CD4-positive, alpha-beta T cell treated with Interleukin-17A for 4 hours (primary cell): Measurements from ENCODE around the gene SH3GL1.

ENCODE experiments used
- DNase-seq: peaks from one replicate; pipeline ENCODE4 v3.0.0-alpha.2; 2020; ENCODE audit warnings: mixed read lengths

Gene SH3GL1

DNA sequence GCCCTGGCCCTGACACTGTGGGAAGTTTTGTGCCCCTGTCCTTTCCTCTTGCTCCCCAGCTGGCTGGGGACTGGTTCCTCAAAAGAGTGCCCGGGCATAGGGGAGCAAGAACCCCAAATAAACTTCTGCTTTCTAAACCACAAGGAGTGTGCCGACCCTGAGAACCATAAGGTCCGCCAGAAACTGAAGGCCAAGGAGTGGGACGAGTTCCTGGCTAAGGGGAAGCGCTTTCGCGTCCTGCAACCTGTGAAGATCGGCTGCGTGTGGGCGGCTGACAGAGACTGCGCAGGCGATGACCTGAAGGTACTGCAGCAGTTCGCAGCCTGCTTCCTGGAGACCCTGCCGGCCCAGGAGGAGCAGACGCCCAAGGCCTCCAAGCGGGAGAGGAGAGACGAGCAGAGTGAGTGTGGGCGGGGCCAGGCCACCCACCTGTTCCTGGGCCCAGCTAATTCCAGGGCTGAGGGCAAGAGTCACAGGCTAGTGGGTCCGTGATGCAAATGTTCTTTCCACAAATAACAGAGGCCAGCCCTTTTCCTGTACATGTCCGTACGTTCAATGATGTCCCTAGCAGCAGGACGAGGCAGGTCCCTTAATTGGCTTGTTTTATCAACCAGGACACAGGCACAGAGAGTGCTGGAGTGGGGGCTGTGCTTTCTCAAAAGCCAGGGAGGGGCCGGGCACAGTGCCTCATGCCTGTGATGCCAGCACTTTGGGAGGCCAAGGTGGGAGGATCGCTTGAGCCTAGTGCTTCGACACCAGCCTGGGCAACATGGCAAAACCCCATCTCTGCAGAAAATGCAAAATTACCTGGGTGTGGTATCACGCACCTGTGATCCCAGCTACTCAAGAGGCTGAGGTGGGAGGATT, 31.7 kb upstream of the SH3GL1 start:
- DNase-seq = no peak

DNA sequence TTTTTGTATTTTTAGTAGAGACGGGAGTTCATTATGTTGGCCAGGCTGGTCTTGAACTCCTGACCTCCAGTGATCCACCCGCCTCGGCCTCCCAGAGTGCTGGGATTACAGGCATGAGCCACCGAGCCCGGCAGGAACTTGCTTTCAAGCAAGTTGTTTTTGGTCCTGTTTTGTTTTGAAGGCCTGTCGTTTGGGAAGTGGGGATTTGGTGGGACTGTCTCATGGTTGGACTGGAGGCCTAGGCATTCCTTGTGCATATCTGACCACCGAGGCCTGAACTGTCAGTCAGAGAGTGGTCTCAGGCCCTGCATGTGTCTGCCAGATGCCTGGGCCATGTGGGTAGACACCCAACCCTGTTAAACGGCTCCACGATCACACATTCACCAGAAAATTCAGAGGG, 30.9 kb upstream of the SH3GL1 start:
- no peak for DNase-seq

DNA sequence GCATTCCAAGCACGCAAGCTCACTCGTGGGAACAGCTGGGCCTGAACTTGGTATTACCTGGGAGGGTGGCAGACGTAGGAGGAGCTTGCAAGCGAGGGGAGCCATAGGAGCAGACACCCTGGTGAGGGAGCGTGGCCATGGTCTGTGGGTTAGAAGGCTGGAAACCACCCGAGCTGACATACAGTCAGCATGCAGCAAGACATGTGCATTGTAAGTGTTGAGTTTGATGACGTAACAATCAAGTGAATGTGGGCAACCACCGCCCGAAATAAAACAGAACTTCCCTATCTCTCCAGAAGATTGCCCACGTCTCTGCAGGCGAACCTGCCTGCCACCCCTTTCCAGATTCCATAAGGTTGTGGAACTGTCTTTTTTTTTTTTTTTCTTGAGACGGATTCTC, 30.4 kb upstream of the SH3GL1 start:
- no peak for DNase-seq

DNA sequence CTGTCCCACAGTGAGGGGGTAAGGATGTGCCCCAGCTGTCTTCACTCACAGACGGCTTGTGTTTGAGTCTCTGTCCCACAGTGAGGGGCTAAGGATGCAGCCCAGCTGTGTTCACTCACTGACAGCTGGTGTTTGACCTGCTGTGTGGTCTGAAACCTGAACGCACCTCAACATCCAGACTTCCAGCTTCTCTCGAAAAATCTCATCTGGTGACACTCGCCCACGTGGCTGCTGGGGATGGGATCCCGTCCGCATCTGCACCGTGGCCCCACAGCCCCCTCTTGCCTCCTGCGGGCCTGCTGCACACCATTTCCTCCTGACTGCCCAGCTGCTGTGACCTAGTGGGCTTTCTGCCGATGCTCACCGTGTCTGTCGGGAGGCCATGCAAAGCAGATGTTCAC, 29.4 kb upstream of the SH3GL1 start:
- DNase-seq = no peak

DNA sequence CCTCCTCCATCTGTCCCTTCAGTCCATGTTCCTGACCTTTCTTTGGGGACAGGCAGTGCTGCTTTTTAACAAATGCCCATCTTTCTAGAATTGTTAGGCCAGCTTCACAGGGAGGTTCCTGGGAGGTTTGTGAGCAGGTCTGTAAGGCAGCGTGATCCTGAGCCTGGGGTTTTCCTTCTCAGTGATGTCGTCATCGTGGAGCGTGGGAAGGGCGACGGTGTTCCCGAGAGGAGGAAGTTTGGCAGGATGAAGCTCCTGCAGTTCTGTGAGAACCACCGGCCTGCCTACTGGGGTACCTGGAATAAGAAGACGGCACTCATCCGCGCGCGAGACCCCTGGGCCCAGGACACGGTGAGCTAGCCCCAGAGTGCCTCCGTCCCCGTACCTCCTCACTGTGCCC, 28.9 kb upstream of the SH3GL1 start:
- no peak for DNase-seq

DNA sequence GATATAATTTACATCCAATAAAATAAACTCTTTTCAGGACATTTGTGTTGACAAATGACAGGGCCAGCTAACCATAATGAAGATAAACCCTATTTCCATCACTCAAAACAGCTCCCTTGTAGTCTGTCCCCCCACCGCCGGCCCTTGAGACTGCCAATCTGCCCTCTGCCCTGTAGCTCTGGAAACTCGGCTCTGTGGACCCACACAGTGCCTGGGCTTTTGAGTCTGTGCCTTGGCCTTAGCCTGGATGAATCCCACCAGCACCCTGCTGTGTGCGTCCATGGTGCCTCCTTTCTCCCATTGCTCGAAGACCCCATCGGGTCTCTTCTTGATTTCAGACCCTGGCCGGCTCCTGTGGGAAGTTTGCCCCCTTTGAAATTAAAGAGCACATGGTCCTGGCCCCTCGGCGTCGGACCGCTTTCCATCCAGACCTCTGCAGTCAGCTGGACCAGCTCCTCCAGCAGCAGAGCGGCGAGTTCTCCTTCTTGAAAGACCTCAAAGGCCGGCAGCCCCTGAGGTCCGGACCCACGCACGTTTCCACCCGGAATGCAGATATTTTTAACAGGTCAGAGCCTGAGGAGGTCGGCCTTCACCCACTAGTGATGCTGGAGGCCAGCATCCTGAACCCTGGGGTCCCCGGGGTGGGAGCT, 28.1 kb upstream of the SH3GL1 start:
- no peak for DNase-seq

DNA sequence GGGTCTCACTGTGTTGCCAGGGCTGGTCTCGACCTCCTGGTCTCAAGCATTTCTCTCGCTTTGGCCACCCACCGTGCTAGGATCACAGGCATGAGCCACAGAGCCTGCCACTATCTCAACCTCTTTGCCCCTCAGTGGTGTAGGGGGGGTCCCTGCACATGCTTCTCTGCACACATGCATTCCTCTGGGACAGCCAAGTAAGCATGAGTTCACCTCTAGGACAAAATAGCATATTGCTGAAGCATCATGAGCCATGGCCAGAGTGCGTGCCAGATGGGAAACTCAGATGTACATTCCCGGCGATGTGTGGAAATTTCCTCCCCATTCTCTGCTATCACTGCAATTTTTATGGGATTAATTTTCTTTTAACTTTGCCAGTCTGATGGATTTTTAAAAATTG, 25.2 kb upstream of the SH3GL1 start:
- DNase-seq = no peak

DNA sequence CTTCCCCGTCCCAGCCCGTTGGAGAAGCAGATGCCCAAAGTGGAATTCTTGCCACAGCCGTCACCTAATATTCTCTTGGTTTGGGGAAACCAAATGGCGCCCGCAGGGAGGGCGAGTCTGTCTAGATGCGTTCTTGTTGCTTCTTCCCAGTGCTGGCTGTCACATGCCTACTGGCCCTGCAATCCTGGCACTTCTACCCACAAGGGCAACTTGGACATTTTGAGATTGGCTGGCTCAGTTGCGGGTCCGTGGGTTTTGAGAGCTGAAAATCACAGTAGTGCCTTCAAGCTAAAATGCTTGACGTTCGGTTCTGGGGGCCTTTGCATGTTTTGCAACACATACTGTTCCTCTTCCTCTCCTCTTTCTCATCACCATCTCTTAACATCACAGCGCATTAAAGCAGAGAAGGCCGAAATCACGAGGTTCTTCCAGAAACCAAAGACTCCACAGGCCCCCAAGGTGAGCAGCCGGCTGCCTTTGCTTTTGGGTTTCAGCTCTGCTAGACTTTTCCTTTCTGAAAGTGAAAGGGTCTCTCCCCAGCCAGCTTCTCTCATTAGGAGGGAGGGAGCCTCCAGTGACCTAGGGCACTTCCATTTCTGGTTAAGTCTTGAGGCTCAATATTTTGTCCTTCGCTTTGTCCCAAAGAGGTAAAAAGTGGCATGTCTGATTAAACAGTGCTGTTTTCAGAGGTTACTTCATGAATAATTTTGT, 23.2 kb upstream of the SH3GL1 start:
- DNase-seq = no peak

DNA sequence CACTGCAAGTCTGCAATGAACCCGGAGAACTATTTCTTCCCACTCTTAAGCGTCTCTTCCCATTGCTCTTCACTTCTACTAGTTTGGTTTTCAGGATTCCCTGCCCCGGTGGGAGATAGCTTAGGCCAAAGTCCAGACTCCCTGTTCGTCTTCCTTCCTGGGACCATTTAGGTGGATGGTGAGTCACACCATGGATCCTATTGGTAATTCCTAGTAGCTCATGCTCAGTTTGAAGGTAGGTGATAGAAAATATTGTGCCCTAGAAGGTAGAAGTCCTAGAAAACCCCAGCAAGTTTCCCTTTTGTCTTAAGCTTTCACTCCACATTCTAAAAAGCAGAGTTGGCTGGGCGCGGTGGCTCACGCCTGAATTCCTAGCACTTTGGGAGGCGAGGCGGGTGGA, 15.9 kb upstream of the SH3GL1 start:
- no peak for DNase-seq

DNA sequence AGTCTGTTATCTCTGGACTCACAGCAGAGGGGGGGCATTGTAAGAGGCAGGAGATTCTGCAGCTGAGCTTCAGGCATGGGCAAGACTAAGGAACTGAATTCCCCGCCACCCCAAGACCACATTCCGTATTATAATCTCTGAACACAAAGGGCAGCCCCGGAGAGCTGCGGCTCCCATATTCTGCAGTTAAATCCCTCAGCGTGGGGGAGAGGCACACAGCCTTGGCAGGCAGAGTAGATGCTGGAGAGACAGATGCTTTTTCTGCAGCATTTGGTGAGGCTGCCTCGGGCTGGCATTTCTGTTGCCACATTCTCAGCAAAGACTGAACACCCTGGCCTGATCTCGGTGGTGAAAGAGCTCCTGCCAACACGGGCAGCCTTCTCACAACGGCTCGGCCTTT, 15.0 kb upstream of the SH3GL1 start:
- DNase-seq = no peak

DNA sequence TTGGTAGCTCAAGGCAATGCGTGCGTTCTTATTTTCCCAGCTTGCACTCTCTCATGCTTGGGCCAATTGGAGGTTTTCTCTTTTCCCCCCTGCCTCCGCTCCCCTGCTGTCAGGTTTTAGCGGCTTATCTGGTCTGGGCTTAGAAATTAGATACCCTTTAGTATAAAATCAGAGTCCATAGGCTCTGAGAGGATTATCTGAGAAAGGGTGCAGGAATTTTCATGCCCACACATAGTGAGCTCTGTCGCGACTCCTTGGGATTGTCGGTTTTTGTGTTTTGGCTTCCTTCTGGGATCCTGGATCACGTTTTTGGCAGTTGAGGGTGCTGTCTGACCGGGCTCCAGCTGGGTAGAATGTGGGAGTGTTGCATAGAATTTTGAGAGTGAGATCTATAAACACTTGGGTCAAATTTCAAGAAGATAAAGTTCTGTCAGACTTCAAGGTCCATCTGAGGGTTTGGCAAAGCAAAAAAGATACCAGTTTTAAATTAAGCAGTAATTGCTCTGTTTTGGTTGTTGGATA, 14.5 kb upstream of the SH3GL1 start:
- DNase-seq = no peak

DNA sequence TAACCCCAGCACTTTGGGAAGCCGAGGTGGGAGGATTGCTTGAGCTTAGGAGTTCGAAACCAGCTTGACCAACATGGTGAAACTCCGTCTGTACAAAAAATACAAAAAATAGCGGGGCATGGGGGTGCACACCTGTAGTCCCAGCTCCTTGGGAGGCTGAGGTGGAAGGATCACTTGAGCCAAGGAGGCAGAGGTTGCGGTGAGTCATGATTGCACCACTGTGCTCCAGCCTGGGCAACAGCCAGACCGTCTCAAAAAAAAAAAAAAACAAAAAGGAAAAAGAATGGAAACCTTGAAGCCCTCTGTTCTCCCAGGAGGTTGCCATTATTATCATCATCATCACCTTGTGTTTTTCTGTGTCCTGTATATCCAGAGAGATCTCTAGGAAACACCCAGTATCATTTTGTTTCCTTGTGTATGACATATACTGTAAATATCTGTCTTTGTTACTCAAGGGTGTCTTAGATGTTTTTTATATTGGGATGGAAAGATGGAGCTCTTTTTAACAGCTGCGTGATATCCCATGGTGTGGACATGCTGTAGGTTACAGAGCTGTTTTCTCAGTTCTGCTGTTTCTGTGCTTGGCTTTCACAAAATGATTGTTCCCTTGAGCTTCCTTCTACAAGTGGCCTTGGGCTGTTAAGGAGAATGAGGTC, 13.9 kb upstream of the SH3GL1 start:
- DNase-seq = no peak

DNA sequence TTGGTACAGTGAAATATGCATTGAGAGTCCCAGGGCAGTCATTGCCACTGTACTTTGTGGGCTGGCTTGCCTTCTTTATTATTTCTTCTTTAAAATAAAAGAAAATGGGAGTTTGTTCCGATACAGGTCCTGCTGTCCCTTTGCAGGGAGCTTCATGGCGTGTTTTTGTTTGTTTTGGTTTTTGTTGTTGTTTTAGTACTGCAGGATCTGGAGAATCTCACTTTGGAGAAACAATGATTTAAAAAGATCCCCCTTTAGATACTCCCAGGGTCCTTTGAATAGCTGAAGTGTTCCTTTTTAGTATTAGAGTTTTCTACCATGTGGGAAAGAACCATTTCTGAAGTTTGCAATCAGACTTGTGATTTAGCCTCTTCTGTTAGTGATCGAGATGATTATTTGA, 13.2 kb upstream of the SH3GL1 start:
- no peak for DNase-seq

DNA sequence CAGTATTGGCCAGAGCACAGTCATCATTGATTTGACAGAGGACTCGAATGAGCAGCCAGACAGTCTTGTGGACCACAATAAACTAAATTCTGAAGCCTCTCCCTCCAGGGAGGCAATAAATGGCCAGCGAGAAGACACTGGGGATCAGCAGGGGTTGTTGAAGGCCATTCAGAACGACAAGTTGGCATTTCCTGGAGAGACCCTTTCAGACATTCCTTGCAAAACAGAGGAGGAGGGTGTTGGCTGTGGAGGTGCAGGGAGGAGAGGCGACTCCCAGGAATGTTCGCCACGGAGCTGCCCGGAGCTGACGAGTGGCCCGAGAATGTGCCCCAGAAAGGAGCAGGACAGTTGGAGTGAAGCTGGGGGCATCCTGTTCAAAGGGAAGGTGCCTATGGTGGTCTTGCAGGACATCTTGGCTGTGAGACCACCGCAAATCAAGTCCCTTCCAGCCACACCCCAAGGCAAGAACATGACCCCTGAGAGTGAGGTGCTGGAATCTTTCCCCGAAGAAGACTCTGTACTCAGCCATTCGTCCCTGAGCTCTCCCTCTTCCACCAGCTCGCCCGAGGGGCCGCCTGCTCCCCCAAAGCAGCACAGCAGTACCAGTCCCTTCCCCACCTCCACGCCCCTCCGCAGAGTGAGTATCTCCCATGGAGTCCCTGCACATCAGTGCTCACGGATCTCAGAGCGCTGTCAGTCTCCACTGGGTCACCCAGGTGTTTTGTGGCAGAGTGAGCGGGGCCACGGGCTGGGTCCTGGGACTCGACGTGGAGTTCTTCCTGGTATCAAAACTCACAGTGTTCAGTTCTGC, 9.0 kb upstream of the SH3GL1 start:
- DNase-seq = no peak

DNA sequence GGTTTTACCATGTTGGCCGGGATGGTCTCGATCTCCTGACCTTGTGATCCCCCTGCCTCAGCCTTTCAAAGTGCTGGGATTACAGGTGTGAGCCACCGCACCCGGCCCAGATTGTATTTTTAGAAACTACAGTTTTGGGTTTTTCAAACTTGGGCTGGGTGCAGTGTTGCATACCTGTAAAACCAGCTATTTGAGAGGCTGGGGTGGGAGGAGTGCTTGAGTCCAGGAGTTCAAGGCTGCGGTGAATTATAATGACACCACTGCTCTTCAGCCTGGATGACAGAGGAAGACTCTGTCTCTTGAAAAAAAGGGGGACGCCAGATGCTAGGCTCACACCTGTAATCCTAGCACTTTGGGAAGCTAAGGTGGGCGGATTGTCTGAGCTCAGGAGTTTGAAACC, 6.3 kb upstream of the SH3GL1 start:
- DNase-seq = no peak

DNA sequence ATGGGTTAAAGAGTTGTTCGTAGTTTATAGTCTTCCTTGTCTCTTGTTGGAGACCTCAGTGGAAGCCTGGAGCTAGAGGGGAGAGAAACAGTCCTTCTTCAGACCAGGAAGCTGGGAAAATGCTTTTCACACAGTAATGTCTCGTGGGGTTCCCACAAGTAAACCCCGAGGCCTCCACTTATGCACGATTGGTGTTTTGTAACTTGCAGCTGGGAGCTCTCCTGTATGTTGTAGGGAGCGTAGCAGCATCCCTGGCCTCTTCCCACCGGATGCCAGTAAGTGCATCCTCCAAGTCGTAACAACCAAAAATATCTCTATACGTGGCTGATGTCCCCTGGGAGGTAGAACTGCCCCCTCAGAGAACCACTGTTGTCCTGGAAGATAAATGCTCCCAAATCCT, 5.6 kb upstream of the SH3GL1 start:
- no peak for DNase-seq

DNA sequence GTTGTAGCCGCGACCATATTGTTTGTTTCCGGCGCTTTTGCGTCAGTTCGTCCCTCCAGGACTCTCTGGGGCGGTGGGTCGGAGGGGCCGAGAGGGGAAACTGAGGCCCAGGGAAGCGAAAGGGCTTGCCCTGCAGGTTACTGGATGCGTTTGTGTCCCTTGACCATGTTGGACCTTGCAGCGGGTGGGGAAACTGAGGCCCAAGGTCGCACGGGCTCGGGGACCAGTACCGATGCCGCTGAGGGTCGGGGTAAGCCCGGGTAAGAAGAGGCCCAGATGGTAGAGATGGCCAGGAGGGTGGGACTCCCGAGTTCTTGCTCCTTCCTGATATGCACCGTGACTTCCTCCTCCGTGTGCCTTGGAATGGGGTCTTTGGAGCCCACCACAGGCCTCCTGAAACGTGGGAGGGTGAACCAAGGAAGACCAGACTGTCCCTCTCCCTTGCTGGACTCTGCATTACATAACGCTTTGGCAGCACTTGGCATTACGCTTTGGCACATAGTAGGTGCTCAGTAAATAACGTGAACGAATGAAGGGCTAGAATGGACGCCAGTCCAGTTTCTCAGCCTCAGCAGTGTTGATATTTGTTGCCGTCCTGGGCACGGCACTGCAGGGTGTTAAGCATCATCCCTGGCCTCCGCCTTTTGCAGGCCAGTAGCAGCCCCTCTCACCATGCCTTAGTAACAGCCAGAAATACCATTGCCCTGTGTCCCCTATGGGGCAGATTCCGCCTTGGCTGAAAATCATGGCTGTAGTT, 2.8 kb upstream of the SH3GL1 start:
- no peak for DNase-seq

DNA sequence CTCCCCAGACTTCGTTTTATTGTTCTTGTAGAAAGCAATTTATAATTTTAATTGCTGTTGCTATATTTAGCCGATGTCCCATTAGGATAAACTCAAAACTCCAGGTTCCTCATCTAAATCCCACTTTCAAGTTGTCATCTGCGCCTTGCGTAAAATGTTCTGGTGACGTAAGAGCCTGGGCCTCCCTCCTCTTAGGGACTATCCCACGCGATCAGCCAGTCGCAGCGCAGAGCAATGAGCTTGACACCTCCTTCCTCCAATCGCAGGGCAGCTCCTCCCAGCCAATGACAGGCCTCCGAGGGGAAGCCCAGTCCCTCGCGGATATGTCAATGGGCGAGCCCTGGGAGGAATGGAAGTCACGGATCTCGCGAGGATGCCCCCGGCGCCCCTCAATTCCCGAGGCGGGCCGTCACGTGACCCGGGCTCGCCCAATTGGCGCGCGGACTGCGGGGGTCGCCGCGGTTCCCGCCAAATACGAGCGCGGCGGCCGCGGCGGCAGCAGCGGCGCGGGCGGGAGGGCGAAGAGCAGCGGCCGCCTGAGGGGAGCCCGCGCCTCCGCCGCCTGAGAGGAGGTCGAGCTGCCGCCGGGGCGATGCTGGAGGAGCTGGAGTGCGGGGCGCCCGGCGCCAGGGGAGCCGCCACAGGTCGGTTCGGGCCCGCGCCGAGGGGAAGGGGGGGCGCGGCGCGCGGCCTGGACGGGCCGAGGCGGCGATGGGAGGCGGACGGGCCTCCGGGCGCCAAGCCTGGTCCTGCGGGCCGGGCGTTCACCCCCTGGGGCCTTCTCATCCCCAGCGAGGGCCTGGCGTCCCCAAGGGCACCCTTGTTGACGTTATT, 2.0 kb upstream of the SH3GL1 start, which contains the start of gene CHAF1A:
TSS of gene CHAF1A (plus strand) at position 470 of the 834 bp plus-strand sequence. CDS start at position 593, 123 bp downstream.
- peak; percentile 98 for DNase-seq

DNA sequence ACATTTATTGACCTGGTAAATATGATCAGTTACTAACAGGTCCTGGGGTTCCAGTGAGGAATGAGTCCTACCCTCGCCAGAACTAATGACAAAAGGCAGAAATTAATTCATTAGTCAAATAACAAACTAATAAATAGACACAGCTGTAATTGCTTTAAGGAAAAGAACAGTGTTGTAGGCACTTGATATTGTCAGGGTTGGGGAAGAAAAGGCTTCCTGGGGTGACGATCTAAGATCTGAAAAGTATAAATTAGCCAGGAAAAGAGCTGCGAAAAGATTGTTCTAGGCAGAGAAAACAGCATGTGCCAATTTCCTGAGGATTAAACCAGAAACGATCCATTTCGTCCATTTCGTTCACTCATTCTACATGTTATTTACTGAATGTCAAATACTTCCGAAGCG, 1.4 kb upstream of the SH3GL1 start:
- no peak for DNase-seq

DNA sequence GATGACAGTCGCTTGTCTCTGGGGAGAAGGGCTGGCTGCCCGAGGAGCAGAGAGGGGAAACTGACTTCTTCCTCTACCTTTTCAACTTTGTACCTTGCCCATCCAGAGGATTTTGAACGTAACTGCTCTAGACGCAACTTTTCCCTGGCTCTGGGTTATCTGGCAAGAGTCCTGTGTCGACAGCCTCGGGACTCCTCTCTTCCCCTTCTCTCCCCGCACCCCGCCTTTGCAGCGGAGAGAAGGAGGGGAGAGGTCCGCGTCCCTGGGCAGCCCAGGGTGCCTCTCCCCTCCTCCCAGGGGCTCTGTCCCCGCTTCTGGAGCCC, 574 bp downstream of the SH3GL1 start:
- no peak for DNase-seq
